Activated CD4-positive, alpha-beta T cell treated with anti-CD3 and anti-CD28 coated beads, Interleukin-2, amount 50 U/mL, for 4 hours (primary cell): ENCODE data around the gene LPAR6.

Experiments used
- DNase-seq, 2 experiments: peaks; one replicate each; pipeline ENCODE4 v3.0.0-alpha.2; 2020

LPAR6 gene

GRCh38 chr13:48414501-48414900, 1.6 kb upstream of the LPAR6 start:
- no peak for DNase-seq

GRCh38 chr13:48411841-48412531, 927 bp downstream of the LPAR6 start:
- DNase-seq = peak; percentile 20 to 28

GRCh38 chr13:48411147-48411794, 1.6 kb downstream of the LPAR6 start:
- no peak for DNase-seq

GRCh38 chr13:48410199-48410598, 2.7 kb downstream of the LPAR6 start:
- no peak for DNase-seq

- no peak for DNase-seq
Measured at GRCh38 chr13:48405875-48406274, 7.0 kb downstream of the LPAR6 start.

GRCh38 chr13:48404952-48405351, 8.0 kb downstream of the LPAR6 start:
- DNase-seq = no peak

- no peak for DNase-seq
Measured at GRCh38 chr13:48403913-48404312, 9.0 kb downstream of the LPAR6 start.

GRCh38 chr13:48403151-48403631, 9.7 kb downstream of the LPAR6 start:
- no peak for DNase-seq

GRCh38 chr13:48402325-48402932, 10.5 kb downstream of the LPAR6 start:
- no peak for DNase-seq

GRCh38 chr13:48401480-48401879, 11.4 kb downstream of the LPAR6 start:
- DNase-seq = no peak

GRCh38 chr13:48400850-48401291, 12.0 kb downstream of the LPAR6 start:
- no peak for DNase-seq

- no peak for DNase-seq
Measured at GRCh38 chr13:48400090-48400694, 12.7 kb downstream of the LPAR6 start.

- DNase-seq = no peak
Measured at GRCh38 chr13:48398450-48399095, 14.3 kb downstream of the LPAR6 start.

GRCh38 chr13:48397744-48398143, 15.2 kb downstream of the LPAR6 start:
- no peak for DNase-seq

- no peak for DNase-seq
Measured at GRCh38 chr13:48393698-48394085, 19.2 kb downstream of the LPAR6 start.

GRCh38 chr13:48393030-48393697, 19.7 kb downstream of the LPAR6 start:
- no peak for DNase-seq

- DNase-seq = no peak
Measured at GRCh38 chr13:48391257-48391656, 21.7 kb downstream of the LPAR6 start.

- no peak for DNase-seq
Measured at GRCh38 chr13:48386816-48387215, 26.1 kb downstream of the LPAR6 start.

GRCh38 chr13:48383384-48383783, 29.5 kb downstream of the LPAR6 start:
- no peak for DNase-seq

GRCh38 chr13:48380581-48380980, 32.3 kb downstream of the LPAR6 start:
- no peak for DNase-seq

- no peak for DNase-seq
Measured at GRCh38 chr13:48377857-48378256, 35.1 kb downstream of the LPAR6 start.

- no peak for DNase-seq
Measured at GRCh38 chr13:48370815-48371214, 42.1 kb downstream of the LPAR6 start.

GRCh38 chr13:48369988-48370387, 42.9 kb downstream of the LPAR6 start:
- DNase-seq = no peak
